ENCODE results near the gene MRPL45. TPM values are rescaled to one million over a fixed set of nuclear protein-coding genes. Genes with fewer than 3 reads are reported as not detected.
A peak's percentile ranks its signal among the peaks of the same experiment; 100 is the strongest.

MRPL45 gene
- total RNA-seq, 2 donors from 2014 or later = 14.9 to 18.0 TPM

DNA sequence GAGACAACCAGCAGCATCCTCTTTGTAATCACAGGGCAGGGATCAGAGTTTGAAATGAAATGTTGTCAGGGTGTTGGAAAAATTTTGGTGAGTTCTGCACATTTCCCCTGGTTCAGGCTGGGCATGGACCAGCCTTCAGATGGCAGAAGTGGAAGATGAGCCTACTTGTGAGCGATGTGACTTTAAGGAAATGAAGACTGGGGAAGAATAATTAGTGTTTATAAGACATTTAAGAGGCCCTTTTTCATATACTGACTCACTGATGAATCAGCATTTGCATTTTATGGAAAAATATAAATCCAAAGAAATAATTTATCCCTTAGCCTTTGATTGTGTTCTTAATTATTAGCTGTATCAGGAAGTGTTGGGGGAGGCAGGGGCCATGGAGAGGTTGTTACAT is 25.9 kb downstream of the MRPL45 start:
- intact Hi-C loops (cut with DNase I) = no loop called here
- DNase-seq (ENCODE audit: low spot score) = no peak

DNA sequence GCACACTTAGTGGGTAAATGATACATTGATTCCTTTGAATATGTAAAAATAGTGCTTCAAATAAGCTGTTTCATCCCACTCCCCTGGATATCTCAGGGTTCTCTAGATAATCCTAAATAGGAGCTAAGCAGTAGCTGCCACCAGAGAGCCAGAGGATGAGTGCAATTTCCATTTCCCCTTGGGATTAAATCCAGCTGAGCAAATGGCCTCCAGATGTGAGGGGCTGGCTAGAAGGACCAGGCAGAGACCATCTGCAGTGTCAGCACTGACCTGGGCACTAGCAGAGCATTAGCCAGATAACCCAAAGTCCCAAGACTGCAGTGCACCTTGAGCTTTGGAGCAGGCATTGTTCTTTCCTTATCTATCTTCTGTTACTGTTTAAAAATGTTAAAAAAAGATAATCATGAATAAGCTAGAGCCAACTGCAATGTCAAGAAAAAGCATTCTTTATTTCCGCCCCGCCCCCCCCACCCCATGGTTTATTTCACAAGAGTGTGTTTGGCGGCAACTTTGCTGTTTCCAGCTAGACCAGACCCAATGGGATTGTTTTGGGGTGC is 27.3 kb downstream of the MRPL45 start:
- no peak for DNase-seq (ENCODE audit: low spot score)
- intact Hi-C loops (cut with DNase I) = no loop called here

DNA sequence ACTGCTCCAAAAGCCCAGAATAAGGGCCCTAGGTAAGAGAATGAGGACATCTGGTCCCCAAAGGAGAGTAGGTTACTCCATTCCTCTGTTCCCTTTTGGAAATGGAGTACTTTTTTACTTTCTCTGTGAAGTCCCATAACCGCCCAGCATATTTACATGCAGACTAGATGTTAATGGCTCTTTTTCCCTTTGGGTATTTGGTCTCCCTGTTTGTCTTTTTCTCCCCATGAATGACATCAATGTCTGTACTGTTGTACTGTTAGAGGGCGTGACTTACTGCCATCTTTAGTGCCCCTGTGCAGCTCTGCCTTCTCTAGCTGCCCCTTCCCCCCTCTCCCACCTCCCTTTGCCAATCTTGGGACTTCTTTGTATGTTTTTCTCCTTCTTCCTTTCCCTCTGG is 27.8 kb downstream of the MRPL45 start:
- no peak for DNase-seq (ENCODE audit: low spot score)
- intact Hi-C loops (cut with DNase I) = no loop called here

DNA sequence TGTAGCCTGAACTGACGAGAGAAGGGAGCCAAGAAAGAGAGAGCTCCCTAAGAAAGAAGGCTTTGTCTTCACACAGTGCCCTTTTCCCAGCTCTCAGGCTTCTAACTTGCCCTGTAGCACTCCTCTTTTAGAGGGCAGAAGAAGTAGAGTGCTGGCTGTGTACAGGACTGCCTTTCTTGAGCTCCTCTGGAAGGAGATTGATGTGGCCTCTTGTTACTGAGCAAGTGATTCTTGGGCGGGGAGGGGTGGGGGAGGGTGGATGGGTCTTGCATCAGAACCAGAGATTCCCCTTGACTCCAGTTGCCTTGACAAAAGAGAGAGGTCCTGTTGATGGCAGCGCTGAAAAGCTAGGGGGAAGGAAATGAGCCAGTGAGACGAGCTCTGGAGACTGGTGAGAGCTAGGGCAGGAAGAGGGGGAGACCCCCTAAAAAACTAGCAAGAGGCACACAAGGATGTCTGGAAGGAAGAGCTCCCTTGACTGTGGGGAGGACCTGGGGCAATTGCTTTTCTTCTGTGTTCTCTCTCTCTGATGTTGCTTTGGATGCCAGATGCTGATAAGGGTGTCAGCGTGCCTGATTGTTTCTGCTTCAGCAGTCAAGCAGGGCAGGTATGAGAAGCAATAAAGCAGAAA is 28.4 kb downstream of the MRPL45 start:
- intact Hi-C loops (cut with DNase I) = no loop called here
- DNase-seq (ENCODE audit: low spot score) = no peak

DNA sequence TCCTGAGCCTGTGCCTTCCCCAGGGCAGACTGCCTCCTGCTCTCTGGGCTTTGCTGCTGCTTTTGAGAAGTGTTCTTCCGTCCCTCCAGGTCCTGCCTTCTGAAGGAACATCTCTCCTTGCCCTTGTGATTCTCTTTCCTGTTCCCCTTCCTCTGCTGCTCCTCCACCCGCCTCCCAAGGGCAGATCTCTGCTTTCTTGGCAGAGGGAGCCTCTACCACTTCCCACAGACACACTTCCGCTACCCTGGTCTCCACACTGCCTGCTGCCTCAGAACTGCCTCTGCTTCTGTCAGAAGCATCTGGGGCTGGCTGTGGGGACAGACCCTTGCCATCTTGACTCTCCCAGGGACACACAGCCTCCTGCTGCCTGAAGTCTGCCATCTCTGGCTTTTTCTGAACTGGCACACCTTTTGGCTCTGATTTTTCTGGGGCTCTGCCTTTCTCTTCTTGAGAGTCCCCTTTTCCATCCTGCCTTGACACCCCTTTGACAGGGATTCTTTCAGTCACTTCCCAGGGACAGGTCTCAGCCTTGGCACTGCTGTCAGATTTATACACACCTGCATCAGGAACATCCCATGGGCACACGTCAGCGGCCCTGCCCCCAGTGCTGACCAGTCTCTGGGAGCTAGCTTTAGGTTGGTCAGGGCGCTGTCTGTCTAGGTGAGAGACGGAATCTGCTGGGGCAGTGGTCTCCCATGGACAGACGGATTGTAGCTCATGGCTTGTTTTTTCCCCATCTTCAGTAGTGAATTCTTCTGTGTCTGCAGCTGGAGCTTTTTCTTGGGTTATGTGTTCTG is 30.2 kb downstream of the MRPL45 start:
- intact Hi-C loops (cut with DNase I) = no loop called here
- no peak for DNase-seq (ENCODE audit: low spot score)

DNA sequence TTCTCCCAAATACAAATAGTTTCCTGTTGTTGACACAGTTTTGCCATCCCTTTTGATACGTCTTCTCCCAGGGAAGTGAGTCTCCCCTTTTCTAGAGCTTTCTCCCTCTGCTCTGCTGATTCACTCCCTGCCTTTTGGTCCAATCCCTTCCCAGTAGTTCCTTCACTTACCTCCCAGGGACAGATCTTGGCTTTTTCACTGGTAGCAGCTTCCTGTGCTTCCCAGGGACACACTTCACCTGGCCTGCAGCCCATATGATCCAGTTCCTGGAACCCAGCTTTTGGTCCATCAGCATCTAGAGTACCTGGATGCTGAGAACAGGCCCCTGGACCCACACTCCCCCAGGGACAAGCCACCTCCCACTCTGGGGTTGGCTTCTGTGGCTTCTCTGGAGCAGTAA is 31.0 kb downstream of the MRPL45 start:
- intact Hi-C loops (cut with DNase I) = no loop called here
- no peak for DNase-seq (ENCODE audit: low spot score)

DNA sequence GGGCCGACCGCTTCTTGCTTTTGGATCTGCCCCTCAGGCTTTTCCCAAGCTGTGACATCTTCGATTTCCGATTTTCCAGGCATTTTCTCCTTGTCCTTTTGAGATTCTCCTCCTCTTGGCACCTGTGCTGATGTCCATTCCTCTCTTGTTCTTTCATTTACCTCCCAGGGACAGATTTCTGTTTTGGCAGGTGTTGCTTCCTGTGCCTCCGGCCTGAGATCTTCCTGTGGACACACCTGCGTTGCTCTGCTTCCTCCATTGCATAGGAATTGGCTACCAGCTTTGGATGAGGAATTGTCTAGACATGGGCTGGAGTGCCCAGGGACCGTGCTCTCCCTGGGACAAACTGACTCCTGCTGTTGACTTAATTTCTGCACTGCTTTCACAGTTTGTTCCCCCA is 31.7 kb downstream of the MRPL45 start:
- no peak for DNase-seq (ENCODE audit: low spot score)
- intact Hi-C loops (cut with DNase I) = no loop called here

DNA sequence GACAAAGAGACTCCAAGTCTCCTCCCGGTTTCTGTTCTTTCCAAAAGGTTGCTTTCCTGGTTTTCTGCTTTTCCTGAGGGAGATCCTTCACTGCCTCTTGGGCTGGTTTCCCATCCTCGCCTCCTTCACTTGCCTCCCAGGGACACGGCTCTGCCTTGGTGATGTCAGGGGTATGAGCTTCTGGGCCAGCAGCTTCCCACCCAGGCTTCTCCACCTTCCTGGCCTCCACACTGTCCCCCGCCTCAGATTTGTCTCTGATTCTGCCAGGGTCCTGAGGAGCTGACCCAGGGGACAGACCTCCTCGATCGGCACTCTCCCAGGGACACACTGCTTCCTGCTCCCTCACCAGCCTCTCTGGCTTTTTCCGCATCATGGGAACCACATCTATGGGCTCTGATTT is 32.3 kb downstream of the MRPL45 start:
- intact Hi-C loops (cut with DNase I) = no loop called here
- peak; percentile 54 for DNase-seq (ENCODE audit: low spot score)

DNA sequence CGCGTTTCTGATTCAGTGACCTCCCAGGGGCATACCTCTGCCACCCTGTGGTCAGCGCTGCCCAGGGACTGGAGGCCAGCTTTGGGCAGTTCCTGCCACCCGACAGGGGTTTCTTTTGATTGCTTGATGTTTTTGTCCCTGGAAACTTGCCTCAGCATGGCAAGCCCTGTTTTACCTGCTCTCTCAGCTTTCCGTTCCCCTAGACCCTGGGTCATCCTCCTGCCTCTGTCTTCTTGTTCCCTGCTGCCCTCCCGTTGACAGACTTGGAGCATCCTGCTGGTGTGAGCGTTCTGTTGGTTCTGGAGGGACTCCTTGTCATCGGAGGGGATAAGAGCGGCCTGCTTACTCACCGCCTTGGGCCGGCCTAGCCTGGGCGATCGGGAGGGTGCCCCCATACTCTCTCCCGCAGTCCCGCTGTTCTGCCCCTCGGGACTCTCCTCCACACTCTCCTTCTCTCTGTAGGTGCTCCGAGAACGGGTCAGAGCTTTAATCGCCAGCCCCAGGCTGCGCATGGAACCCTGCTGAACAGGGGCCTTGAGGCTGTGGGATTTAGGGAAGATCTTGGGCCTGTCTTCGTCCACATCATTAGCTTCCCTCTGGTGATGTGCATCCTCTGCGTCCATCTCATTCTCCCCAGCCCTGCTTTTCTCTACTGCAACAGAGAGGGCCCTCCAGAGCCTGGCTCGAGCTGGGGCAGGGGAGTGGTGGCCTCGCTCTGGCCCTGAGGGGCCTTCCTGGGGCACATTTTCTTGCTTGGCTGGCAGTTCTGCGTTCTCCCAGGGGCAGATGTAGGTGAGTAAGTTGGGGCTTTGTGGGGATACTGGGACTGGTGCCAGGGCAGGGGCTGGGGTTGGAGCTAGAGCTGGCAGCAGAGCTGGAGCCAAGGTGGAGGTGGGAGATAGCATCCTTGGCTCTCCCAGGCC is 33.1 kb downstream of the MRPL45 start:
- DNase-seq (ENCODE audit: low spot score) = peak; percentile 74
- intact Hi-C loops (cut with DNase I) = no loop called here

DNA sequence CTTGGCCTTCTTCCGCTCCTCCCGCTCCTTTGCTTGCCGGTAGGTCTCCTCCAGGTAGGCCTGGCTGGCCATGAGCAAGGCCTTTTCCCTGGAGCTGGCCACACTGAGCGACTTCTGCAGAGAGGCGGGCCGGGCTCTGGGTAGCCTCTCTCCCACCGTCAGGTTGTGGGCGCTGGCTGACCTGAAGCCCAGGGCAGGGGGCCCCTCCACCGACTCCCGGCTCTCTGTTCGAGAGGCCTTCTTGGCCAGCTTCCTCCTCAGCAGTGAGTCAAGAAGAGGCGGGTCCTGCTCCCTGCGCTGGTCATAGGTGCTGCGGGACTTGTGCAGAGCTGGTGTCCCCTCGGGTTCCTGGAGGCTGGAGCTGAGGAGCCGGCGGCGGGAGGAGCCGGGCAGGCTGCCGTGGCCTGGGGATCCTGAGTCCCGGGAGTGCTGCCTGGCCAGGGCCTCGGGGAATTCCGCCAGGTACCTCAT is 34.0 kb downstream of the MRPL45 start:
- intact Hi-C loops (cut with DNase I) = no loop called here
- DNase-seq (ENCODE audit: low spot score) = peak; percentile 81

DNA sequence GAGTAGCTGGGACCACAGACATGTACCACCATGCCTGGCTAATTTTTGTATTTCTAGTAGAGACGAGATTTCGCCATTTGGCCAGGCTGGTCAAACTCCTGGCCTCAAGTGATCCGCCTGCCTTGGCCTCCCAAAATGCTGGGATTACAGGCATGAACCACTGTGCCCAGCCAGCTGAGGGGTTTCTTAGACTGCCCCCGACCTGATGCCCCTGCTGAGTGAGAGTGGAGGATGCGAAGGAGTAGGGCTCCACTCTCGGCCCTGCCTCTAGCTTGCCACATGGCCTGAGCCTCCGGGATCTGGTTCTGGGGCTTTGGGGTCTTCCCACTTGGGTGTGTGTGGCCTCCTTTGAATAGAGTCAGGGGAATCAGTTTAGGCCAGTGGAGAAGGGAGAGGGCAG is 35.8 kb downstream of the MRPL45 start:
- intact Hi-C loops (cut with DNase I) = no loop called here
- peak; percentile 50 for DNase-seq (ENCODE audit: low spot score)

DNA sequence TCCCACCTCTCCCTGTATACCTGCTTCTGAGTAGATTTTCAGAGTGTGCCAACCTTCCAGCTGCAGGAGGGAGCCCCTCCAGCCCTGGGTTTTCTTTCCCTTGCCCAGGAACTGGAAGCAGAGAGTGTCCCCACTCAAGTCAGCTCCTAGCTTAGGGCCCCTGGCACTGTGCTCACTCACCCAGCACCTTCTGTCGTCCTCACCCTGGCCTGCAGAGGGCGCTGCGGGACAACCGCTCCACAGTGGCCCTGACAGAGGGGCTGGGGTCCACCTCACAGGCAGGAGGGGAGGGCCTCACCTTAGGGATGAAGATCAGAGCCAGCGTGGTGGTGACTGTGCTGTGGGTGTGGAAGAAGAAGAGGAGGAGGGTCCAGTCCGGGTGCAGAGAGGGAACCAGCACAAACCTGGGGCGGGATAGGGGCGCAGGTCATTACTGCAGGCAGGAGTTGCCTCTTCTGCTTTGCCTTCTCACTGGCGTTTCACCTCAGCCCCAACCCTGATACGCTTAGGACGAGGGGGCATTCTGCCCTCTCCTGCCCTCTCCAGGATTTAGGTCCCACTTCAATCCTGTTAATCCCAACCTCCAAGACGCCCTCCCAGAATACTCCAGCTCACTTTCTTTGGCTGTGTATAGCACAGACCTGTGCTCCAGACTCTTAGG is 36.8 kb downstream of the MRPL45 start:
- intact Hi-C loops (cut with DNase I) = no loop called here
- DNase-seq (ENCODE audit: low spot score) = no peak

DNA sequence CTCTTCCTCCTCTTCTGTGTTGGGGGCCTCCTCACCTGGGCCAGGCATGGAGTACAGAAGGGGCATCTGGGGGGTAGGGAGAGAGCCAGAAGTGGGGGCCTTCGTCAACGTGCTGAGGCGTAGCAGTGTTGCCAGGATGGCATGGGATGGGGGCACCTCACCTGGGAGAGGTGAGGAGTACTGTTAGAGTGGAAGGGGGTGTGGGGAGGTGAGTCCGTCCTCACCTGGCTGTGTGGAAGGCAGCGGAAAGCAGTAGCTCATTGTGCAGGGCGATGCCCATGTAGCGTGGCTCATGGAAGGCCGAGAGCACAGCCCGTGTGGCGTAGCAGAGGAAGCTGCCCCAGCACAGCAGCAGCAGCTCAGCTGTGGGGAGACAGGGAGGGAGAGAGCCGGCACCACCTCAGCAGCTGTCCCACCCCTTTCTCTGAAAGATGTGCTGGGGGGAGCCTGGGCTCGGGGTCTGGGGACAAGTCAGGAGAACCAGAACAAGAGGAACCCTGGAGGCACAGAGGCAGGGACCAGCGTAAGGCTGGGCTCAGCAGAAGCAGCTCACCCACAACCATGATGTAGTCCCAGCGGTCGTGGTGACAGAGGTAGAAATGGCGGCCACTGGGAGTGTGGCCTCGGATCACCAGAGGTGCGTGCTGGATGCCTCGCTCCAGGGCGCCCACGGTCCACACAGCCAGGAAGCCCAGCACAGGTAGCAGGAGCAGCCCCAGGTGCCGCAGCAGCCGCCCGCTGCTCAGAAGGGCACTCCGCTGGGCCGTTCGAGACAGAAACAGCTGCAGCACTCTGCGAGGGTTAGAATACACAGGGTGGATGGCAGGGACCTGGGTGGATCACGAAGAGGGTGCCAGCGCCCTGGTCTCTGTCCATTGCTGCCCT is 37.8 kb downstream of the MRPL45 start:
- DNase-seq (ENCODE audit: low spot score) = no peak
- intact Hi-C loops (cut with DNase I) = no loop called here

DNA sequence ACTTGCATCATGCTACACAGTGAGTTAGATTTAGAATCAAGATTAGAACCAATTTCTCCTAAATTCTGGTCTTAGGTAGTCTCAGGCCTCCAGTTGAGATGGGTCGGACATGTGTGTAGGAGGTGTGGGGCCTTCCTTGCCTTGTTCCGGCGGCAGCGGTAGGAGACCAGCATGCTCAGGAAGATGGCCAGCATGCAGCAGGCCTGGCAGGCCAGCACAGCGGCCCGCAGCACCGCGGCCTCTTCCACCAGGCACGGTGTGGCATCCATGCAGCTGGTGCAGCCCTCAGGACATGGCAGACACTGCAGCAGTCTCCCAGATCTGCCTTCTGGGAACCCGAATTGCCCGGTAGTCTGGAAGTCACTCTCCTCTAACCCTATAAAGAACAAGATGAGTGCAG is 39.9 kb downstream of the MRPL45 start:
- intact Hi-C loops (cut with DNase I) = no loop called here

DNA sequence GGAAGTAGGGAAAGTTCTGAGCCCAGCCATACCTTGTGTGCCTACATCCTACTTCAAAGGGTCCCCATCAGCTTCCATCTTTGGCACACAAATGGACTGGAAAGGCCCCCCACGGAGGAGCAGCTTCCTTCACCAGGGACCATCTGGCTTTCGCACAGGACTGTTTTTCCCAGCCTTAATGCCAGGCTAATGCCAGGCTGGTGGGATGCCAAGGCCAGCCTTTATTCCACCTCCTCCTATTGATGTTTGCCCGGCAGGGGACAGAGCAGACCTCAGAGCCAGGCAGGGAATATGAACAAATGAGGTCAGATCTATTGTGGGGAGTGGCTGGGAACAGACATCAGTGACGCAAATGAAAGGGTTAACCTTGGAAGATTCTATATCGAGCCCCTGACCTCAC is 41.1 kb downstream of the MRPL45 start:
- intact Hi-C loops (cut with DNase I) = no loop called here
- peak; percentile 46 for DNase-seq (ENCODE audit: low spot score)

More for the DNA sequence above, 39.9 kb downstream of the MRPL45 start:
- DNase-seq (ENCODE audit: low spot score) = peak; percentile 49

DNA sequence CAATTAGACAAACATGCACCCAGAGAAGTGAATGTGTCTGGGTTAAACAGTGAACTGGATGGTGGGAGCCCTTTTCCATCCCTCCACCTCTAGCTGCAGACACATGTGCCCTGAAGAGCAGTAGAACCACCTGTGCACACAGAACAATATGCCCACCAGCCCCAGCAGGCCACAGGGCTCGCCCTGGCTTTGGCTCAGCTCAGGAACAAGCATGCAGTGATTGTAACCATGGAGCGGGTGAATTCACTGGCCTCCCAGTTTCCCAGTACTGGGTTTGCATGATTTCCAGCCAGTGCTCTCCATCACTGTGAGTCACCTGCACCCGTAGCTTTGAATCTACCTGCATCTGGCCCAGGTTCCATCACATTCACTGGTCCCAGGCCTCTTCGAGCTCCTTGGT is 41.6 kb downstream of the MRPL45 start:
- peak; percentile 30 for DNase-seq (ENCODE audit: low spot score)
- intact Hi-C loops (cut with DNase I) = no loop called here

DNA sequence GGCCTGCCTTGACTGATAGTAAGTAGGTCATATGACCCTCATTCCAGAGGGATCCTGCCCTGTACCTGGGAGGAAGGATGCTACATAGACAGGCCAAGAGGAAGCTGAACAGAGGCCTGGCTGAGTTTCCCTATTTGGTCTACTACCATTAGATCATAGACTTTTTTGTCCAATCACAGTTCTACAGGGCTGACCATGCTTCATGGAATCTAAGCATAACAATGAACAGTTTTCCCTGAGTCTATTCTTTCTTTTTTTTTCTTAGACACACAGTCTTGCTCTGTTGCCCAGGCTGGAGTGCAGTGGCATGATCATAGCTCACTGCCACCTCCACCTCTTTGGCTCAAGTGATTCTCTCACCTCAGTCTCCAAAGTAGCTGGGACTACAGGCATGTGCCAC is 42.9 kb downstream of the MRPL45 start:
- no peak for DNase-seq (ENCODE audit: low spot score)
- intact Hi-C loops (cut with DNase I) = no loop called here

DNA sequence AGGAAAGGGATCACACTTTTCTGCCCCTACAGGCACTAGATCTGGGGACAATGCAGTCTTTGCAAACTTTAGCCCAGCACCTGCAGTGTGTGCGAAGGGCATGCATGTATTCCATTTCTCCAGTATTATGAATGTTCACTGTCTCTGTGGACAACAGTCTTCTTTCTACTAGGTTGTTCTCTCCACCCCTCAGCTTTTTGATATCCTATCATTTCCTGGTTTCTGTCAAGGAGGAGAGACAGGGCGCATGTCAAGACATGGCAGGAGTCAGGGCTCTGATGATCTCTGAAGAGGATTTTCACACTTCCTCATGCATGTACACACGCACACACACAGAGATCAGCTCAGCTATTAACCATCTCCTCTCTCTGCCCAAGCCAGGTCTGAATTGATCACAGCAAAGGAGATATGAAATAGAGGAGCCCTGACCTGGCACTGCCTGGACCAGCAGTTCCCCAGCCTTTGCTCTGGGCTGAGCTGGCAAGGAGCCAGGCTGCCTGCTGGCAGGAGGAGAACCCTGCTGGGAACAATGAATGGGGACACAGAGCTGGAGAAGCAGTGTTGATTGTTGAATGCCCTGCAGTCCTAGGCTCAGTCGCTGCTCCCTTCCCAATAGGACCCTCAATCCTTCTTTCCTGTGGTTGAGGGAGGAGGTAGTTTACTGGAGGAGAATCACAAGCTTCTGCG is 44.2 kb downstream of the MRPL45 start:
- intact Hi-C loops (cut with DNase I) = no loop called here
- DNase-seq (ENCODE audit: low spot score) = no peak
